HG02678 (cell line): ENCODE data around the gene PPM1N.
"Not testable (repeated sequence)": the region's sequence is repeated elsewhere in the genome, so short reads cannot be mapped to it uniquely, and the experiment has no call there.

Source experiments
- ATAC-seq: cut with Tn5 transposase; IDR thresholded peaks from one replicate; pipeline ENCODE4 v1.9.1; 2021; ENCODE audit warnings: mild to moderate bottlenecking, moderate library complexity; ENCODE audit not compliant: unreplicated experiment

PPM1N gene

GRCh38 chr19:45507872-45508416, 9.7 kb downstream of the PPM1N start:
- no peak for ATAC-seq

GRCh38 chr19:45508417-45508860, 10.2 kb downstream of the PPM1N start:
- no peak for ATAC-seq

GRCh38 chr19:45508861-45509691, 10.8 kb downstream of the PPM1N start:
- no peak for ATAC-seq

- no peak for ATAC-seq
Measured at GRCh38 chr19:45509692-45510015, 11.4 kb downstream of the PPM1N start.

GRCh38 chr19:45510352-45510751, 12.1 kb downstream of the PPM1N start:
- ATAC-seq = not testable (repeated sequence)

GRCh38 chr19:45511074-45511473, 12.8 kb downstream of the PPM1N start:
- ATAC-seq = no peak

- ATAC-seq = no peak
Measured at GRCh38 chr19:45512881-45513483, 14.7 kb downstream of the PPM1N start.

- ATAC-seq = no peak
Measured at GRCh38 chr19:45514376-45515051, 16.3 kb downstream of the PPM1N start.

GRCh38 chr19:45515081-45515624, 16.9 kb downstream of the PPM1N start:
- ATAC-seq = no peak

GRCh38 chr19:45515807-45516401, 17.7 kb downstream of the PPM1N start:
- ATAC-seq = no peak

- ATAC-seq = no peak
Measured at GRCh38 chr19:45517238-45517637, 19.0 kb downstream of the PPM1N start.

- ATAC-seq = no peak
Measured at GRCh38 chr19:45517641-45518468, 19.6 kb downstream of the PPM1N start.

- no peak for ATAC-seq
Measured at GRCh38 chr19:45518469-45518826, 20.2 kb downstream of the PPM1N start.

GRCh38 chr19:45522010-45522941, 24.0 kb downstream of the PPM1N start:
- no peak for ATAC-seq

- ATAC-seq = peak; percentile 75
Measured at GRCh38 chr19:45523642-45524256, 25.5 kb downstream of the PPM1N start.

- ATAC-seq = no peak
Measured at GRCh38 chr19:45524575-45525129, 26.4 kb downstream of the PPM1N start.

- ATAC-seq = no peak
Measured at GRCh38 chr19:45526143-45526542, 27.9 kb downstream of the PPM1N start.

GRCh38 chr19:45526971-45527370, 28.7 kb downstream of the PPM1N start:
- no peak for ATAC-seq
